Body of pancreas (tissue), 4 donors: ENCODE data around the gene TMCC2.

Experiments
- POLR2A ChIP-seq, 3 donors: fragments of 450-650 bp; IDR thresholded peaks; one replicate each; pipeline ENCODE4 v1.6.1; 2016; ENCODE audit warnings: antibody characterized with exemption in 3 of 3, mild to moderate bottlenecking in 2 of 3
- TF ChIP-seq, protein P1 (sequence below), 7 experiments: fragments of 450-650 bp in 4 of 7; fragments of 200-600 bp in 3 of 7; sonication (generic) in 3 of 7; IDR thresholded peaks; one replicate each; pipeline ENCODE4 v1.5.1; 2016 to 2019; ENCODE audit warnings: antibody characterized with exemption in 7 of 7

DNA sequence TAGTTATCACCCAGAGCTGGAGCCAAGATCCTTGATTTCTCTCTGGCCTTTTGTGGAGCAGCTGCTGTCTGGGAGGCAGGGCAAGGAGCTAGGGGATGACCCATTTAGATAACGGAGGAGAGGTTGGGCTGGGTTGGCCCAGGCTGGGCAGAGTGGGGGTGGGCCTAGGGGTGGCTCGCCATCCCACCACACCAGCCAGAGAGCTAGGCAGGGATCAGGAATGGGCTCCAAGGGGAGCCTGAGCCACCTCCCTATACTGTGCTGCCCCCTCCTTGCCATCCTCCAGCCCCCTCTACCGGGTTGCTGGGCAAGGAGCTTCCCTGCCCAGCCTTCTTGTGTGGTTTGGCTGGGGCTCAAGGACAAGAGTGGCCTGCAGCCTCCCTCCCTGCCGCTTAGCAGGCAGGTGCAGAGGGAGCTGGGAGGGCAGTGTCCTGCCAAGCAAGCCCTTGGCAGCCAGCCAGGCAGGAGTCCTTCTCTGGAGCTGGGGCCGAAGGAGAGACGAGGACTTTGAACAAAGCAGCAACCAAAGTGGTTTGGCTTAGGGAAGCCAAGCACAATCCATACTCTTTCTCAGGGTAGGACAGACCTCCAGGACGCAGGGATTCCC lies 89.7 kb downstream of the TMCC2 start:
- TF ChIP-seq, protein P1, sequence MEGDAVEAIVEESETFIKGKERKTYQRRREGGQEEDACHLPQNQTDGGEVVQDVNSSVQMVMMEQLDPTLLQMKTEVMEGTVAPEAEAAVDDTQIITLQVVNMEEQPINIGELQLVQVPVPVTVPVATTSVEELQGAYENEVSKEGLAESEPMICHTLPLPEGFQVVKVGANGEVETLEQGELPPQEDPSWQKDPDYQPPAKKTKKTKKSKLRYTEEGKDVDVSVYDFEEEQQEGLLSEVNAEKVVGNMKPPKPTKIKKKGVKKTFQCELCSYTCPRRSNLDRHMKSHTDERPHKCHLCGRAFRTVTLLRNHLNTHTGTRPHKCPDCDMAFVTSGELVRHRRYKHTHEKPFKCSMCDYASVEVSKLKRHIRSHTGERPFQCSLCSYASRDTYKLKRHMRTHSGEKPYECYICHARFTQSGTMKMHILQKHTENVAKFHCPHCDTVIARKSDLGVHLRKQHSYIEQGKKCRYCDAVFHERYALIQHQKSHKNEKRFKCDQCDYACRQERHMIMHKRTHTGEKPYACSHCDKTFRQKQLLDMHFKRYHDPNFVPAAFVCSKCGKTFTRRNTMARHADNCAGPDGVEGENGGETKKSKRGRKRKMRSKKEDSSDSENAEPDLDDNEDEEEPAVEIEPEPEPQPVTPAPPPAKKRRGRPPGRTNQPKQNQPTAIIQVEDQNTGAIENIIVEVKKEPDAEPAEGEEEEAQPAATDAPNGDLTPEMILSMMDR (IDR thresholded peaks at IDR 0.05): peak in 3 of 7 experiments; percentile 29 to 39 (median 31)
- peak in 2 of 3 donors; percentile 36 to 39 for TF ChIP-seq POLR2A (IDR thresholded peaks at IDR 0.05)
